GM23338 (cell line): ENCODE data around the gene GNAT2. TPM values are rescaled to one million over a fixed set of nuclear protein-coding genes. Genes with fewer than 3 reads are reported as not detected.

ENCODE experiments used
- ATAC-seq: fragments of 200-7000 bp; cut with Tn5 transposase; 3 replicates; pipeline ENCODE4 v1.9.1; 2020
- DNase-seq: peaks from one replicate; pipeline ENCODE4 v3.0.0-alpha.2; 2015; ENCODE audit warnings: low spot score
- H2AFZ ChIP-seq: fragments of 200-600 bp; sonication (generic); 2 replicates; pipeline ENCODE4 v1.8.0; 2016; ENCODE audit warnings: antibody characterized with exemption, mild to moderate bottlenecking, moderate library complexity
- H3F3A ChIP-seq: fragments of 200-600 bp; sonication (generic); replicated peaks from 2 replicates; pipeline ENCODE4 v1.8.0; 2017; ENCODE audit warnings: antibody characterized with exemption, mixed run types, low read depth
- H3K27ac ChIP-seq: fragments of 200-600 bp; sonication (generic); 2 replicates; pipeline ENCODE4 v1.6.1; 2016; ENCODE audit warnings: low read depth
- H3K27me3 ChIP-seq: fragments of 200-600 bp; sonication (generic); 2 replicates; pipeline ENCODE4 v1.8.0; 2016; ENCODE audit warnings: mild to moderate bottlenecking, mixed run types, moderate library complexity; ENCODE audit not compliant: insufficient read depth
- H3K36me3 ChIP-seq: fragments of 200-600 bp; sonication (generic); 2 replicates; pipeline ENCODE4 v1.8.0; 2016; ENCODE audit warnings: mild to moderate bottlenecking; ENCODE audit not compliant: insufficient read depth
- H3K4me1 ChIP-seq: fragments of 200-600 bp; sonication (generic); 2 replicates; pipeline ENCODE4 v1.8.0; 2016; ENCODE audit warnings: mild to moderate bottlenecking, moderate library complexity; ENCODE audit not compliant: insufficient read depth
- H3K4me2 ChIP-seq: fragments of 200-600 bp; sonication (generic); 2 replicates; pipeline ENCODE4 v1.7.1; 2017; ENCODE audit warnings: mixed run types
- H3K4me3 ChIP-seq: fragments of 200-600 bp; sonication (generic); 2 replicates; pipeline ENCODE4 v1.6.1; 2016; ENCODE audit warnings: mixed run types
- H3K79me2 ChIP-seq: fragments of 200-600 bp; sonication (generic); replicated peaks from 2 replicates; pipeline ENCODE4 v1.8.0; 2017; ENCODE audit warnings: mild to moderate bottlenecking; ENCODE audit not compliant: insufficient read depth
- H3K9me2 ChIP-seq: fragments of 200-600 bp; sonication (generic); 2 replicates; pipeline ENCODE4 v1.8.0; 2017; ENCODE audit not compliant: insufficient read depth
- H4K20me1 ChIP-seq: fragments of 200-600 bp; sonication (generic); replicated peaks from 2 replicates; pipeline ENCODE4 v1.8.0; 2017; ENCODE audit warnings: mild to moderate bottlenecking; ENCODE audit not compliant: insufficient read depth
- H3K27ac Mint-ChIP-seq: 2 replicates; pipeline ENCODE4 v1.8.0; 2020; ENCODE audit warnings: inconsistent platforms, mild to moderate bottlenecking, moderate library complexity, mixed read lengths
- H3K27me3 Mint-ChIP-seq: 3 replicates; pipeline ENCODE4 v1.8.0; 2022; ENCODE audit warnings: low read depth, mild to moderate bottlenecking, moderate library complexity, mixed read lengths, inconsistent platforms; ENCODE audit not compliant: insufficient read depth, poor library complexity
- H3K36me3 Mint-ChIP-seq: 3 replicates; pipeline ENCODE4 v1.8.0; 2021; ENCODE audit warnings: low read depth, mild to moderate bottlenecking, inconsistent platforms, moderate library complexity, mixed read lengths
- H3K4me1 Mint-ChIP-seq: 3 replicates; pipeline ENCODE4 v1.8.0; 2020; ENCODE audit warnings: mild to moderate bottlenecking, inconsistent platforms, mixed read lengths
- H3K4me3 Mint-ChIP-seq: 3 replicates; pipeline ENCODE4 v1.8.0; 2021; ENCODE audit warnings: moderate library complexity, mild to moderate bottlenecking, inconsistent platforms, mixed read lengths
- H3K9me3 Mint-ChIP-seq: 3 replicates; pipeline ENCODE4 v1.8.0; 2020; ENCODE audit warnings: moderate library complexity, mild to moderate bottlenecking, inconsistent platforms, mixed read lengths
- CREB1 ChIP-seq: fragments of 250-450 bp; sonication (Bioruptor Pico); IDR thresholded peaks from 2 replicates; pipeline ENCODE4 v1.5.0; 2020; ENCODE audit warnings: low read depth, mild to moderate bottlenecking, moderate library complexity
- EZH2 ChIP-seq: fragments of 200-600 bp; sonication (generic); IDR thresholded peaks from one replicate; pipeline ENCODE4 v1.8.0; 2017; ENCODE audit warnings: antibody characterized with exemption, mild to moderate bottlenecking, low read depth; ENCODE audit not compliant: unreplicated experiment
- NANOG ChIP-seq: IDR thresholded peaks from 2 replicates; pipeline ENCODE4 v1.6.1; 2016; ENCODE audit warnings: antibody characterized with exemption, borderline replicate concordance
- STAT1 ChIP-seq: IDR thresholded peaks from one replicate; pipeline ENCODE4 v1.6.1; 2016; ENCODE audit warnings: antibody characterized with exemption; ENCODE audit not compliant: unreplicated experiment
- polyA plus RNA-seq: library from polyadenylated mRNA; unstranded; fragments of >200 nt; fragmentation: Nextera tagmentation; extraction: Ambion mirVana; gene quantifications from 2 replicates; pipeline ENCODE4 v1.2.1, GENCODE V29; 2016
- total RNA-seq: library from RNA; depleted of rRNA; stranded (reverse); fragments of >200 nt; shearing (Covaris generic); gene quantifications from 2 replicates; pipeline ENCODE4 v1.2.3, GENCODE V29; 2014
- TF ChIP-seq, protein P1 (sequence below), 2 experiments: fragments of 200-600 bp in 1 of 2; sonication (generic) in 1 of 2; conservative IDR thresholded peaks; 2 replicates each; pipeline versions ENCODE4 v1.5.1 to v1.6.1; 2016 to 2017; ENCODE audit warnings: antibody characterized with exemption in 2 of 2, low read depth in 2 of 2, mild to moderate bottlenecking in 2 of 2, moderate library complexity in 1 of 2
- TF ChIP-seq, protein P2 (sequence below): fragments of 250-450 bp; sonication (Bioruptor Pico); IDR thresholded peaks from 2 replicates; pipeline ENCODE4 v1.5.0; 2020; ENCODE audit warnings: mild to moderate bottlenecking, moderate library complexity

GNAT2 gene
- total and polyA plus RNA-seq, 2 experiments from 2014 or later: 0.21 TPM; not detected in 1

DNA sequence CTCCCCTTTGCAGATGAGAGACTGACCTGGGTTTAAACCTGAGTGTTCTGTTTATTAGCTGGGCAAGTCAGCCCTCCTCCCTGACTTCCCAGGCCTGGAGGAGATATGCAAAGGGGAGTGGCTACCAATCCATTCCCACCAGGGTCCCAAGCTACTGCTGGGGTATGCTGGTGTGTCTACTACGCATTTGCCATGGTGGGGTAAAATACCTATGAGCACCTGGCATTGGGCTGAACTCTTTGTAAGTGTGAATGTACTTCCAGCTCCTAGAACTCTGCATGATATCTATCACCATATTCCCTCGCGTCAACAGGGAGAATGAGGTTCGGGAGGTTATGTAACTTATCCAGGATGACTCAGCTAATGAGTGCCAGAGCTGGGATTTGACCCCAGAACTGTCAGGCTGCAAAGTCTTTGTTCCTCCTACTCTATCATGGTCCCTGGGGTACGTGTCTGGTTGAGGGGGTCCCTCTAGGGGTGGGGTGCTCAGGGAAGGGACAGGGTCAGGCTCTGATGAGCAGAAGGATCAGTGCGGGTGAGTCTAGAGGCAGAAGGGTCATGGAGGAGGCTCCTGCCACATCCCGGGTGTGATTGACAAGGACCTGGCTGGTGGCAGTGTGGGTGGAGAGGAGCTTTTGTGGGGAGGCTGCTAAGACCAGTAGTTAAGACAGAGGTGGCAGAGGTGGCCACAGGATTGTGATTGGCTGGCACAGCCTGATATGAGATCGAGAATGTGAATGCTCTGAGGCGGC lies 17.0 kb upstream of the GNAT2 start:
- peaks cover 14% of the 10 kb centered on the region for H3K27me3 Mint-ChIP-seq
- DNase-seq (no peak), ATAC-seq (peak; percentile 47)
- H3K9me3 Mint-ChIP-seq: no peaks in the 10 kb centered on the region
- H3K36me3 Mint-ChIP-seq: no peaks in the 10 kb centered on the region
- H3K4me3 ChIP-seq: no peak overlapping the region
- no peaks in the 10 kb centered on the region for H3K27me3 ChIP-seq
- H3K36me3 ChIP-seq: no peaks in the 10 kb centered on the region
- no peak overlapping the region for H3K4me3 Mint-ChIP-seq
- TF ChIP-seq CREB1 (CRISPR knock-in tag): no peak
- TF ChIP-seq, protein P1, sequence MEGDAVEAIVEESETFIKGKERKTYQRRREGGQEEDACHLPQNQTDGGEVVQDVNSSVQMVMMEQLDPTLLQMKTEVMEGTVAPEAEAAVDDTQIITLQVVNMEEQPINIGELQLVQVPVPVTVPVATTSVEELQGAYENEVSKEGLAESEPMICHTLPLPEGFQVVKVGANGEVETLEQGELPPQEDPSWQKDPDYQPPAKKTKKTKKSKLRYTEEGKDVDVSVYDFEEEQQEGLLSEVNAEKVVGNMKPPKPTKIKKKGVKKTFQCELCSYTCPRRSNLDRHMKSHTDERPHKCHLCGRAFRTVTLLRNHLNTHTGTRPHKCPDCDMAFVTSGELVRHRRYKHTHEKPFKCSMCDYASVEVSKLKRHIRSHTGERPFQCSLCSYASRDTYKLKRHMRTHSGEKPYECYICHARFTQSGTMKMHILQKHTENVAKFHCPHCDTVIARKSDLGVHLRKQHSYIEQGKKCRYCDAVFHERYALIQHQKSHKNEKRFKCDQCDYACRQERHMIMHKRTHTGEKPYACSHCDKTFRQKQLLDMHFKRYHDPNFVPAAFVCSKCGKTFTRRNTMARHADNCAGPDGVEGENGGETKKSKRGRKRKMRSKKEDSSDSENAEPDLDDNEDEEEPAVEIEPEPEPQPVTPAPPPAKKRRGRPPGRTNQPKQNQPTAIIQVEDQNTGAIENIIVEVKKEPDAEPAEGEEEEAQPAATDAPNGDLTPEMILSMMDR (conservative IDR thresholded peaks at IDR 0.05; ENCODE audit: low read depth in 2 of 2): peak in 1 of 2 experiments; percentile 17; a peak in 2 of 4 replicates
- peaks cover 27% of the 10 kb centered on the region for H3K4me1 Mint-ChIP-seq
- 0 out of 2 replicates have a peak, but pooled peaks cover 3% of the 10 kb centered on the region for H3F3A ChIP-seq
- H3K27ac ChIP-seq: no peak overlapping the region
- no peaks in the 10 kb centered on the region for H4K20me1 ChIP-seq
- no peaks in the 10 kb centered on the region for H3K9me2 ChIP-seq
- peaks cover 10% of the 10 kb centered on the region for H3K4me1 ChIP-seq
- H3K27ac Mint-ChIP-seq: peak overlapping the region; percentile 94
- no peaks in the 10 kb centered on the region for H3K79me2 ChIP-seq
- peak overlapping the region; percentile 97 for H2AFZ ChIP-seq
- peak overlapping the region; percentile 31; the same call in 1 of the 2 replicates for H3K4me2 ChIP-seq

DNA sequence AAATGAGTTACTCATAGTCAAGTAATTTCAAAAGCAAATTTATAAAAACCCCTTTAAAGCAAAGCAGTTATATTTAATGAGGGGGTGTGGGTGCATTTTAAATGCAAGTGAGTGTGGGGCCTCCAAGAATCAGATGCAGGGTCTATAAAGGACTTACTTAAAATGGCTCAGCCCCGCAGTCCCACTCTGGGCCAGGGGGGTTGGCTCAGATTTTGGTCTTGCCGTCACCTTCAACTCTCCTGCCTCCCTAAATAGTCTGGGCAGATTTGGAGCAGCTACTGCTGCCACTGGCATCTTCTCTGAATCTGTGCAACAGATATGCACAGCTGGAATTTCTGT lies 16.4 kb upstream of the GNAT2 start:
- peak overlapping the region; percentile 71 for H3K27ac Mint-ChIP-seq
- H3K27me3 Mint-ChIP-seq: peaks cover 14% of the 10 kb centered on the region
- peaks cover 27% of the 10 kb centered on the region for H3K4me1 Mint-ChIP-seq
- Histone ChIP-seq H2AFZ (no peak overlapping the region), H3K4me3 (no peak overlapping the region), H4K20me1 (no peaks in the 10 kb centered on the region), H3K36me3 (peaks cover 4% of the 10 kb centered on the region; the same call in 1 of the 2 replicates), H3K27ac (no peak overlapping the region), H3K27me3 (no peaks in the 10 kb centered on the region), H3K9me2 (no peaks in the 10 kb centered on the region), H3K4me2 (peak overlapping the region; percentile 31; the same call in 1 of the 2 replicates), H3K79me2 (no peaks in the 10 kb centered on the region), H3K4me1 (peaks cover 10% of the 10 kb centered on the region), H3F3A (0 out of 2 replicates have a peak, but pooled peaks cover 3% of the 10 kb centered on the region)
- 0 out of 3 replicates have a peak, but pooled peaks cover 4% of the 10 kb centered on the region for H3K36me3 Mint-ChIP-seq
- ATAC-seq (peak; percentile 21), DNase-seq (no peak)
- no peaks in the 10 kb centered on the region for H3K9me3 Mint-ChIP-seq
- no peak overlapping the region for H3K4me3 Mint-ChIP-seq
- TF ChIP-seq EZH2 (no peak), NANOG (no peak), STAT1 (no peak)
- TF ChIP-seq, protein P2, sequence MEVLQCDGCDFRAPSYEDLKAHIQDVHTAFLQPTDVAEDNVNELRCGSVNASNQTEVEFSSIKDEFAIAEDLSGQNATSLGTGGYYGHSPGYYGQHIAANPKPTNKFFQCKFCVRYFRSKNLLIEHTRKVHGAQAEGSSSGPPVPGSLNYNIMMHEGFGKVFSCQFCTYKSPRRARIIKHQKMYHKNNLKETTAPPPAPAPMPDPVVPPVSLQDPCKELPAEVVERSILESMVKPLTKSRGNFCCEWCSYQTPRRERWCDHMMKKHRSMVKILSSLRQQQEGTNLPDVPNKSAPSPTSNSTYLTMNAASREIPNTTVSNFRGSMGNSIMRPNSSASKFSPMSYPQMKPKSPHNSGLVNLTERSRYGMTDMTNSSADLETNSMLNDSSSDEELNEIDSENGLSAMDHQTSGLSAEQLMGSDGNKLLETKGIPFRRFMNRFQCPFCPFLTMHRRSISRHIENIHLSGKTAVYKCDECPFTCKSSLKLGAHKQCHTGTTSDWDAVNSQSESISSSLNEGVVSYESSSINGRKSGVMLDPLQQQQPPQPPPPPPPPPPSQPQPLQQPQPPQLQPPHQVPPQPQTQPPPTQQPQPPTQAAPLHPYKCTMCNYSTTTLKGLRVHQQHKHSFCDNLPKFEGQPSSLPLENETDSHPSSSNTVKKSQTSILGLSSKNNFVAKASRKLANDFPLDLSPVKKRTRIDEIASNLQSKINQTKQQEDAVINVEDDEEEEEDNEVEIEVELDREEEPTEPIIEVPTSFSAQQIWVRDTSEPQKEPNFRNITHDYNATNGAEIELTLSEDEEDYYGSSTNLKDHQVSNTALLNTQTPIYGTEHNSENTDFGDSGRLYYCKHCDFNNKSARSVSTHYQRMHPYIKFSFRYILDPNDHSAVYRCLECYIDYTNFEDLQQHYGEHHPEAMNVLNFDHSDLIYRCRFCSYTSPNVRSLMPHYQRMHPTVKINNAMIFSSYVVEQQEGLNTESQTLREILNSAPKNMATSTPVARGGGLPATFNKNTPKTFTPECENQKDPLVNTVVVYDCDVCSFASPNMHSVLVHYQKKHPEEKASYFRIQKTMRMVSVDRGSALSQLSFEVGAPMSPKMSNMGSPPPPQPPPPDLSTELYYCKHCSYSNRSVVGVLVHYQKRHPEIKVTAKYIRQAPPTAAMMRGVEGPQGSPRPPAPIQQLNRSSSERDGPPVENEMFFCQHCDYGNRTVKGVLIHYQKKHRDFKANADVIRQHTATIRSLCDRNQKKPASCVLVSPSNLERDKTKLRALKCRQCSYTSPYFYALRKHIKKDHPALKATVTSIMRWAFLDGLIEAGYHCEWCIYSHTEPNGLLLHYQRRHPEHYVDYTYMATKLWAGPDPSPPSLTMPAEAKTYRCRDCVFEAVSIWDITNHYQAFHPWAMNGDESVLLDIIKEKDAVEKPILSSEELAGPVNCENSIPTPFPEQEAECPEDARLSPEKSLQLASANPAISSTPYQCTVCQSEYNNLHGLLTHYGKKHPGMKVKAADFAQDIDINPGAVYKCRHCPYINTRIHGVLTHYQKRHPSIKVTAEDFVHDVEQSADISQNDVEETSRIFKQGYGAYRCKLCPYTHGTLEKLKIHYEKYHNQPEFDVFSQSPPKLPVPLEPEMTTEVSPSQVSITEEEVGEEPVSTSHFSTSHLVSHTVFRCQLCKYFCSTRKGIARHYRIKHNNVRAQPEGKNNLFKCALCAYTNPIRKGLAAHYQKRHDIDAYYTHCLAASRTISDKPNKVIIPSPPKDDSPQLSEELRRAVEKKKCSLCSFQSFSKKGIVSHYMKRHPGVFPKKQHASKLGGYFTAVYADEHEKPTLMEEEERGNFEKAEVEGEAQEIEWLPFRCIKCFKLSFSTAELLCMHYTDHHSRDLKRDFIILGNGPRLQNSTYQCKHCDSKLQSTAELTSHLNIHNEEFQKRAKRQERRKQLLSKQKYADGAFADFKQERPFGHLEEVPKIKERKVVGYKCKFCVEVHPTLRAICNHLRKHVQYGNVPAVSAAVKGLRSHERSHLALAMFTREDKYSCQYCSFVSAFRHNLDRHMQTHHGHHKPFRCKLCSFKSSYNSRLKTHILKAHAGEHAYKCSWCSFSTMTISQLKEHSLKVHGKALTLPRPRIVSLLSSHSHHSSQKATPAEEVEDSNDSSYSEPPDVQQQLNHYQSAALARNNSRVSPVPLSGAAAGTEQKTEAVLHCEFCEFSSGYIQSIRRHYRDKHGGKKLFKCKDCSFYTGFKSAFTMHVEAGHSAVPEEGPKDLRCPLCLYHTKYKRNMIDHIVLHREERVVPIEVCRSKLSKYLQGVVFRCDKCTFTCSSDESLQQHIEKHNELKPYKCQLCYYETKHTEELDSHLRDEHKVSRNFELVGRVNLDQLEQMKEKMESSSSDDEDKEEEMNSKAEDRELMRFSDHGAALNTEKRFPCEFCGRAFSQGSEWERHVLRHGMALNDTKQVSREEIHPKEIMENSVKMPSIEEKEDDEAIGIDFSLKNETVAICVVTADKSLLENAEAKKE (CRISPR knock-in tag): no peak
- TF ChIP-seq, protein P1 (conservative IDR thresholded peaks at IDR 0.05; ENCODE audit: low read depth in 2 of 2): no peak
